Endothelial cell of umbilical vein (primary cell): Measurements from ENCODE around the gene LRRC37B. TPM values are rescaled to one million over a fixed set of nuclear protein-coding genes. Genes with fewer than 3 reads are reported as not detected.
"Not testable (repeated sequence)": the region's sequence is repeated elsewhere in the genome, so short reads cannot be mapped to it uniquely, and the experiment has no call there.

Experiments used
- BruUV-seq: library from RNA; stranded (reverse); fragments of 400-500 nt; replicated peaks from 2 replicates; lab custom pipeline; 2021; lab: Mats Ljungman, UMichigan
- CTCF ChIA-PET: fragments of 300-600, 350-600 bp; sonication (Branson Sonifier 250); formaldehyde crosslinking; loops from one replicate; lab custom pipeline; 2021; ENCODE audit warnings: antibody characterized with exemption, inconsistent platforms; lab: Charles Lee
- POLR2A ChIA-PET: fragments of 300-600, 350-600 bp; sonication (Branson Sonifier 250); formaldehyde crosslinking; loops from one replicate; lab custom pipeline; 2021; ENCODE audit warnings: antibody characterized with exemption, inconsistent platforms; lab: Charles Lee
- DNase-seq: peaks from one replicate; pipeline ENCODE4 v3.0.0-alpha.2; 2011; ENCODE audit warnings: low read depth, low spot score
- FAIRE-seq: peaks from 2 replicates; lab custom pipeline; 2011; peaks lifted over from hg19 to GRCh38; lab: Jason Lieb, UNC
- H2AFZ ChIP-seq: 2 replicates; pipeline ENCODE4 v1.6.0; 2012; ENCODE audit warnings: low read depth, low read length, control low read depth, inconsistent platforms
- H3K27ac ChIP-seq: 2 replicates; pipeline ENCODE4 v1.5.1; 2011; ENCODE audit warnings: low read depth, mild to moderate bottlenecking, control low read depth, low read length, moderate library complexity; ENCODE audit not compliant: insufficient read depth
- H3K27me3 ChIP-seq, 2 experiments: 2 replicates each; pipeline versions ENCODE4 v1.6.0 to v1.6.1; 2011; ENCODE audit warnings: low read length in 2 of 2, mixed read lengths in 1 of 2; ENCODE audit not compliant: control insufficient read depth in 2 of 2, insufficient read depth in 2 of 2
- H3K36me3 ChIP-seq, 2 experiments: 2 replicates in 1 of 2; 3 replicates in 1 of 2; pipeline ENCODE4 v1.5.1; 2011; ENCODE audit warnings: low read length in 2 of 2, mild to moderate bottlenecking in 1 of 2, moderate library complexity in 1 of 2; ENCODE audit not compliant: control insufficient read depth in 2 of 2, insufficient read depth in 2 of 2; ENCODE audit errors: extremely low read depth in 1 of 2
- H3K4me1 ChIP-seq: 3 replicates; pipeline ENCODE4 v1.5.1; 2011; ENCODE audit warnings: mild to moderate bottlenecking, low read length; ENCODE audit not compliant: control insufficient read depth, insufficient read depth; ENCODE audit errors: extremely low read depth
- H3K4me2 ChIP-seq: 2 replicates; pipeline ENCODE4 v1.6.1; 2011; ENCODE audit warnings: low read length, control low read depth, mixed read lengths; ENCODE audit not compliant: insufficient read depth
- H3K4me3 ChIP-seq, 3 experiments: fragments of 200-600 bp in 1 of 3; sonication (generic), shearing (Covaris generic) in 1 of 3; replicated peaks in 1 of 3; 2 replicates each; pipeline ENCODE4 v1.5.1; 2011 to 2016; ENCODE audit warnings: control low read depth in 3 of 3, low read length in 3 of 3, mild to moderate bottlenecking in 2 of 3, inconsistent platforms in 1 of 3, low read depth in 1 of 3, moderate library complexity in 1 of 3; ENCODE audit not compliant: insufficient read depth in 1 of 3
- H3K79me2 ChIP-seq: 2 replicates; pipeline ENCODE4 v1.6.0; 2012; ENCODE audit warnings: low read length, inconsistent platforms; ENCODE audit not compliant: control insufficient read depth, insufficient read depth
- H3K9ac ChIP-seq: replicated peaks from 2 replicates; pipeline ENCODE3; 2011; ENCODE audit warnings: low read length, control low read depth; ENCODE audit not compliant: insufficient read depth; ENCODE audit errors: extremely low read depth
- H3K9me1 ChIP-seq: replicated peaks from 3 replicates; pipeline ENCODE4 v1.6.0; 2011; ENCODE audit warnings: mild to moderate bottlenecking, low read length; ENCODE audit not compliant: control insufficient read depth, insufficient read depth; ENCODE audit errors: extremely low read depth
- H3K9me3 ChIP-seq: replicated peaks from 2 replicates; pipeline ENCODE4 v1.5.1; 2012; ENCODE audit warnings: low read length, inconsistent platforms; ENCODE audit not compliant: control insufficient read depth, insufficient read depth
- H4K20me1 ChIP-seq: replicated peaks from 2 replicates; pipeline ENCODE3; 2011; ENCODE audit warnings: mild to moderate bottlenecking, low read length; ENCODE audit not compliant: control insufficient read depth, insufficient read depth; ENCODE audit errors: extremely low read depth
- dilution Hi-C: fragments of 300-500 bp; cut with MboI; formaldehyde crosslinking; loops from one replicate; pipeline ENCODE4 v1.15.0; 2019; ENCODE audit warnings: low sequenced_read_pairs; ENCODE audit not compliant: extremely low pct_ligation_motif_present
- intact Hi-C: fragments of 100-400 bp; cut with micrococcal nuclease; formaldehyde crosslinking; loops from one replicate; pipeline ENCODE4 v1.10.0; 2022
- polyA plus RNA-seq, 4 experiments: library from polyadenylated mRNA; depleted of rRNA in 3 of 4; stranded (reverse) in 3 of 4; unstranded in 1 of 4; fragments of >200 nt; gene quantifications; 2 replicates each; pipeline versions ENCODE4 v1.2.1 to v1.2.3, GENCODE V29; 2011 to 2012; ENCODE audit warnings: missing spikeins in 1 of 4
- total RNA-seq: library from RNA; stranded (reverse); gene quantifications from 2 replicates; pipeline ENCODE4 v1.2.3, GENCODE V29; 2021

The LRRC37B gene
- total and polyA plus RNA-seq, 2 donors (not counting 3 experiments of a cell fraction or from before 2014, with no cell fraction given), result 12.9 to 22.5 TPM

- FAIRE-seq, H3K36me3 ChIP-seq, H3K27ac ChIP-seq, dilution Hi-C loops, DNase-seq, intact Hi-C loops, H3K4me2 ChIP-seq, H2AFZ ChIP-seq, H3K79me2 ChIP-seq, CTCF ChIA-PET, H3K9me1 ChIP-seq, POLR2A ChIA-PET, H3K4me1 ChIP-seq, BruUV-seq, H4K20me1 ChIP-seq, H3K4me3 ChIP-seq, H3K9me3 ChIP-seq, H3K9ac ChIP-seq, H3K27me3 ChIP-seq: not testable (repeated sequence)
Observed at GRCh38 chr17:32084942-32085829, 78.0 kb downstream of the LRRC37B start.

- H3K27ac ChIP-seq, H4K20me1 ChIP-seq, POLR2A ChIA-PET, H3K4me2 ChIP-seq, H3K9me3 ChIP-seq, H3K36me3 ChIP-seq, H3K4me3 ChIP-seq, H3K9me1 ChIP-seq, intact Hi-C loops, dilution Hi-C loops, DNase-seq, H3K79me2 ChIP-seq, H2AFZ ChIP-seq, H3K9ac ChIP-seq, H3K27me3 ChIP-seq, CTCF ChIA-PET, H3K4me1 ChIP-seq, BruUV-seq, FAIRE-seq: not testable (repeated sequence)
Observed at GRCh38 chr17:32086833-32087232, 79.7 kb downstream of the LRRC37B start.

GRCh38 chr17:32092062-32092461 is 84.9 kb downstream of the LRRC37B start:
- DNase-seq, H3K79me2 ChIP-seq, H3K27me3 ChIP-seq, H3K36me3 ChIP-seq, H3K27ac ChIP-seq, dilution Hi-C loops, CTCF ChIA-PET, FAIRE-seq, H2AFZ ChIP-seq, H3K4me1 ChIP-seq, intact Hi-C loops, H3K4me3 ChIP-seq, POLR2A ChIA-PET, BruUV-seq, H4K20me1 ChIP-seq, H3K9me3 ChIP-seq, H3K9me1 ChIP-seq, H3K4me2 ChIP-seq, H3K9ac ChIP-seq: not testable (repeated sequence)
